Measurements from ENCODE around the gene SF3A2. TPM values are rescaled to one million over a fixed set of nuclear protein-coding genes. Genes with fewer than 3 reads are reported as not detected.

Gene SF3A2
- total and polyA plus RNA-seq, 2 donors (not counting 3 experiments of a cell fraction or from before 2014, with no cell fraction given), result 21.5 to 164 TPM

- no peak for DNase-seq (ENCODE audit: low read depth, low spot score)
- peak overlapping the region; percentile 70 for H3K4me2 ChIP-seq (ENCODE audit: insufficient read depth, low read length)
- H4K20me1 ChIP-seq (replicated peaks; ENCODE audit: control insufficient read depth, extremely low read depth, insufficient read depth, low read length), result no peaks in the 10 kb centered on the region
- intact Hi-C loops (cut with micrococcal nuclease) (loop anchor here (5.0 kb wide), 1 partner anchor 341 kb away; no protein-coding TSS in a partner anchor), dilution Hi-C loops (cut with MboI; ENCODE audit: extremely low pct_ligation_motif_present, low sequenced_read_pairs) (no loop called here)
- H3K36me3 ChIP-seq (ENCODE audit: control insufficient read depth in 2 of 2, extremely low read depth in 1 of 2, insufficient read depth in 2 of 2, low read length in 2 of 2), result peaks cover 2 to 18% of the 10 kb centered on the region in 2 experiments
- ChIA-PET POLR2A (interaction anchor here (1.0 kb wide), 1 partner anchor 32 kb away, joined by 4 read pairs; no protein-coding TSS in a partner anchor), CTCF (interaction anchor here (1.0 to 3.3 kb wide), 5 partner anchors 32 to 340 kb away, joined by 3 to 17 read pairs (median 4); partner anchors contain the start of gene PLEKHJ1)
- H2AFZ ChIP-seq (ENCODE audit: low read depth, low read length), result no peak overlapping the region
- peaks cover 47% of the 10 kb centered on the region for H3K79me2 ChIP-seq (ENCODE audit: control insufficient read depth, insufficient read depth, low read length)
- no peaks in the 10 kb centered on the region for H3K9me1 ChIP-seq (replicated peaks; ENCODE audit: control insufficient read depth, extremely low read depth, insufficient read depth, low read length)
- H3K27me3 ChIP-seq (ENCODE audit: control insufficient read depth in 2 of 2, insufficient read depth in 2 of 2, low read length in 2 of 2), result no peaks in the 10 kb centered on the region
- BruUV-seq (replicated peaks), result no TSS peak
- H3K9me3 ChIP-seq (replicated peaks; ENCODE audit: control insufficient read depth, insufficient read depth, low read length), result no peaks in the 10 kb centered on the region
- H3K4me3 ChIP-seq (replicated peaks in 1 of 3; ENCODE audit: insufficient read depth in 1 of 3, low read depth in 1 of 3, low read length in 3 of 3), result peak overlapping the region; percentile 58 to 95 (median 92)
- H3K4me1 ChIP-seq (ENCODE audit: control insufficient read depth, extremely low read depth, insufficient read depth, low read length), result peaks cover 36% of the 10 kb centered on the region
- peak; percentile 5 for TF ChIP-seq POLR2AphosphoS5 (IDR thresholded peaks at IDR 0.05; ENCODE audit: insufficient read depth, low read depth, low read length)
- TF ChIP-seq FOS (IDR thresholded peaks at IDR 0.05; ENCODE audit: borderline replicate concordance, insufficient read depth, low read length), result no peak
- no peak for TF ChIP-seq MAX (IDR thresholded peaks at IDR 0.05; ENCODE audit: insufficient read depth, insufficient read length)
- TF ChIP-seq POLR2A (IDR thresholded peaks at IDR 0.05; ENCODE audit: low read depth, low read length), result no peak
- no peak for TF ChIP-seq MYC (IDR thresholded peaks at IDR 0.05; ENCODE audit: low read depth, low read length)
- no peak for TF ChIP-seq GATA2 (IDR thresholded peaks at IDR 0.05; ENCODE audit: insufficient read depth, insufficient read length, low read depth, low read length)
- TF ChIP-seq EZH2 (IDR thresholded peaks at IDR 0.05; ENCODE audit: borderline replicate concordance, low read depth, low read length, severe bottlenecking), result no peak
- FAIRE-seq, result peak; percentile 76
- no peak overlapping the region for H3K27ac ChIP-seq (ENCODE audit: insufficient read depth, low read depth, low read length)
- H3K9ac ChIP-seq (replicated peaks; ENCODE audit: extremely low read depth, insufficient read depth, low read length), result peak overlapping the region; percentile 59
Measured at GRCh38 chr19:2271234-2272103, 34.8 kb downstream of the SF3A2 start.

All from endothelial cell of umbilical vein (primary cell).